Neuron (in vitro differentiated cells): ENCODE data around the gene PALS1.

ENCODE experiments used
- H2AFZ ChIP-seq: one replicate; pipeline ENCODE4 v1.6.1; 2013; ENCODE audit warnings: low read depth, mild to moderate bottlenecking, inconsistent platforms, low read length, moderate library complexity
- H3K27me3 ChIP-seq: one replicate; pipeline ENCODE4 v1.6.1; 2013; ENCODE audit warnings: low read length; ENCODE audit not compliant: insufficient read depth
- H3K36me3 ChIP-seq: one replicate; pipeline ENCODE4 v1.6.1; 2013; ENCODE audit warnings: low read length; ENCODE audit not compliant: insufficient read depth
- H3K4me1 ChIP-seq: one replicate; pipeline ENCODE4 v1.6.1; 2013; ENCODE audit warnings: low read length; ENCODE audit not compliant: insufficient read depth
- H3K4me3 ChIP-seq: 2 replicates; pipeline ENCODE4 v1.5.1; 2013; ENCODE audit warnings: mild to moderate bottlenecking, low read length, moderate library complexity
- H3K9me3 ChIP-seq: one replicate; pipeline ENCODE4 v1.6.1; 2013; ENCODE audit warnings: low read length

PALS1 gene

DNA sequence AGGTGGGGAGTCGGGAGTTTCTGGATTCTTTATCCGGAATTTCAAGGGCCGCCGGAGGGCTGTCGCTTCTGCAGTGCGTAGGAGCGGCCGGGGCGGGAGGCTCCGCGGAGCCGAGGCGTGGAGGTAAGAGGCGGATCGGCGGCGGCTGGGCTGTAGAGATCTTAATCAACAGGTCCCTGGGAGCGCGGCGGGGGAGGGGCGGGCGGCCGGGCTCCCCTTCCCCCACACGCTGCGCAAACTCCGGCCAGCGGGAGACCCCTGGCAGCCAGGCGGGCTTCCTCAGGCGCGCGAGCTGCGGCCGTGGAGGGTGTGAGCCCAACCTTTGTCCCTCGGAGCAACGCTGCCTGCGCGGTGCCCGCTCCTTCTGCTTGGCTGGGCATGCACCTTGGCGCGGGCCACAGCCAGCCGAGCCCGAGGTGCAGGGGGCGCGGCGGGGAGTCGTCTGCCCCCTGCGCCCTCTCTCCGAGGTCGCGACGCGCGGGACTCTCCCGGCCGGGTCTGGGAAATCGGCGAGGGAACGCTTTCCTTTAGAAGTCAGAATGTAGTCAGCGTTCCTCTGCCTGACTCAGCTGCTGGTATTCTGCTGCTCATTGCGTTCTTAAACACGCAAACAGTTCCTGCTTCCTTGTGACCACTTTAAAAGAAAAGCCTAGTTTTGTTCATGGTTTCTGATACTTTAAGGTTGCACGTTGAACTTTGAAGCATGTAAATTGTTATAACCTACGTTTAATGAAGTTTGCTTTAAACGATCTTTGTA is at the start of gene PALS1:
Gene PALS1 (plus strand): TSS at position 25 of the 757 bp plus-strand sequence. CDS start 37,736 bp downstream, outside the sequence.
- H3K4me1 ChIP-seq = peaks cover 12% of the 10 kb centered on the region
- H3K36me3 ChIP-seq = no peaks in the 10 kb centered on the region
- H3K9me3 ChIP-seq = peaks cover 7% of the 10 kb centered on the region
- H3K4me3 ChIP-seq = peak within 1 kb of the TSS; percentile 86
- no peaks in the 10 kb centered on the region for H3K27me3 ChIP-seq
- H2AFZ ChIP-seq = peak within 1 kb of the TSS; percentile 98

- H3K4me3 ChIP-seq = no peak overlapping the region
- peaks cover 6% of the 10 kb centered on the region for H3K4me1 ChIP-seq
- H2AFZ ChIP-seq = peak overlapping the region; percentile 17
- H3K9me3 ChIP-seq = no peaks in the 10 kb centered on the region
- H3K36me3 ChIP-seq = no peaks in the 10 kb centered on the region
- H3K27me3 ChIP-seq = no peaks in the 10 kb centered on the region
Observed at GRCh38 chr14:67191768-67192290, 49.4 kb upstream of the PALS1 start.

DNA sequence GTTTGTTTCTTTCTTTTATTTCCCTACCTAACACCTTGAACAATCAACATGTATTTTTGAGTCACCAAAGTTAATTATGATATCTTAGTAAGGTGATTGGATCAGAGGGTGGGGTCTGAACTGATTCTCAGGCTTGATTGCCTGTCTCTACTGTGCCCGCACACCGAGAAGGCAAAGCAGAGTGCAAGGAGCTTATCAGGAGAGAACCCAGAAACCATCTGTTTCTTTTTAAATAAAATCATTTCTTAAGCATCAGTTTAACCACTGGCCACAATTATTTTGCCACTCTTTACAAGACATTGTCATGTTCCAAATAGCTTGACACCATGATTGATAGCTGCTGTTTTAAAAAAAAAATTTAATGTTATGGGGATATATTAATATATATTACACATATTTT is 48.9 kb upstream of the PALS1 start:
- no peak overlapping the region for H2AFZ ChIP-seq
- no peaks in the 10 kb centered on the region for H3K27me3 ChIP-seq
- H3K9me3 ChIP-seq = no peaks in the 10 kb centered on the region
- H3K4me3 ChIP-seq = no peak overlapping the region
- no peaks in the 10 kb centered on the region for H3K36me3 ChIP-seq
- H3K4me1 ChIP-seq = peaks cover 6% of the 10 kb centered on the region

DNA sequence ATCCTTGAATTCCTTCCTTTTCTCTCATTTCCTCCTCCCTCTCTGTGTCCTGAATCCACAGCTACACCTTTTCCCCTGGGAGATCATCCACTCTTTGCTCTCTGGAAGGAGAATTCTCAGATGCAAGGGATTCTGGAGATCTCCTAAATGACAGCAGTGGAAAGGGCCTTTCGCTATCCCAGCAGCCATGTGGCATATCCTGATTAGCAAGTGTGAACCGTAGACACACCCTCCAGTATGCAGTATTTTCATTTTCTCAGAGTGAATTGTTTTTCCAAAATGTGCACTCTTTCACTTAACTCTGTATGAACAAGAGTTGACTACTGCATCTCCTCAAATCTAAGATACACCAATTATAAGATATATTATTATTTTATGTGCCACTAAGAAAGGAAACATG is 46.0 kb upstream of the PALS1 start:
- Histone ChIP-seq H3K4me1 (no peaks in the 10 kb centered on the region), H2AFZ (no peak overlapping the region), H3K27me3 (no peaks in the 10 kb centered on the region), H3K9me3 (no peaks in the 10 kb centered on the region), H3K4me3 (no peak overlapping the region), H3K36me3 (no peaks in the 10 kb centered on the region)

DNA sequence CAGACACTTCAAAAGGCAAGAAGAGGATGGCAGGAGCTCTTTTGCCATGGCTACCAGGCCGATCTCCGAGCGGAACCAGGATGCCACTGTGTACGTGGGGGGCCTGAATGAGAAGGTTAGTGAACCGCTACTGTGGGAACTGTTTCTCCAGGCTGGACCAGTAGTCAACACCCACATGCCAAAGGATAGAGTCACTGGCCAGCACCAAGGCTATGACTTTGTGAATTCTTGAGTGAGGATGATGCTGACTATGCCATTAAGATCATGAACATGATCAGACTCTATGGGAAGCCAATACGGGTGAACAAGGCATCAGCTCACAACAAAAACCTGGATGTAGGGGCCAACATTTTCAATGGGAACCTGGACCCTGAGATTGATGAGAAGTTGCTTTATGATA is 42.2 kb upstream of the PALS1 start:
- no peaks in the 10 kb centered on the region for H3K9me3 ChIP-seq
- no peaks in the 10 kb centered on the region for H3K4me1 ChIP-seq
- H3K27me3 ChIP-seq = no peaks in the 10 kb centered on the region
- H3K4me3 ChIP-seq = no peak overlapping the region
- H3K36me3 ChIP-seq = no peaks in the 10 kb centered on the region
- no peak overlapping the region for H2AFZ ChIP-seq

- H3K36me3 ChIP-seq = no peaks in the 10 kb centered on the region
- H2AFZ ChIP-seq = no peak overlapping the region
- H3K9me3 ChIP-seq = peaks cover 2% of the 10 kb centered on the region
- no peak overlapping the region for H3K4me3 ChIP-seq
- no peaks in the 10 kb centered on the region for H3K4me1 ChIP-seq
- no peaks in the 10 kb centered on the region for H3K27me3 ChIP-seq
Observed at GRCh38 chr14:67207810-67208209, 33.4 kb upstream of the PALS1 start.

DNA sequence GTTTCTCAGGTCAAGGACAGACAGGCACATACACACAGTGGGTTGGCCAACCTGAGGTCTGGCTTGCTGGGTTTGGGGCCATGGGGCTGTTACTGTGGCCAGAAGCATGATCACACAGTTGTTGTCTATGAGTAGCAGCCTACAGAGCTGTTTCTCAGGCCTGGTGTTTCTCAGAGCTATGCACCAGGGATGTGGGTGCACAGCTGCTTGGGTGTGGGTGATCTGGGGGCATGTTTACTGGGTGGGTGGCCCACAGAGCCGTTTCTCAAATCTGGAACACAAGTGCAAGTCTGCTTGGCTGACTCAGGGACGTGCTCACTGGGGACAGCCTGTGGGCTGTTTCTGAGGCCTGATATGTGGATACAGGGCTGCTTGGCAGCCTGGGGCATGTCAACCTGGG is 23.1 kb upstream of the PALS1 start:
- H3K27me3 ChIP-seq = no peaks in the 10 kb centered on the region

GRCh38 chr14:67221248-67221981 is 19.8 kb upstream of the PALS1 start:
- Histone ChIP-seq H3K36me3 (no peaks in the 10 kb centered on the region), H2AFZ (no peak overlapping the region), H3K4me1 (peaks cover 8% of the 10 kb centered on the region), H3K27me3 (no peaks in the 10 kb centered on the region), H3K4me3 (no peak overlapping the region), H3K9me3 (no peaks in the 10 kb centered on the region)

More for the DNA sequence above, 23.1 kb upstream of the PALS1 start:
- H3K4me1 ChIP-seq = no peaks in the 10 kb centered on the region
- no peaks in the 10 kb centered on the region for H3K9me3 ChIP-seq
- no peak overlapping the region for H2AFZ ChIP-seq
- H3K36me3 ChIP-seq = no peaks in the 10 kb centered on the region
- H3K4me3 ChIP-seq = no peak overlapping the region

DNA sequence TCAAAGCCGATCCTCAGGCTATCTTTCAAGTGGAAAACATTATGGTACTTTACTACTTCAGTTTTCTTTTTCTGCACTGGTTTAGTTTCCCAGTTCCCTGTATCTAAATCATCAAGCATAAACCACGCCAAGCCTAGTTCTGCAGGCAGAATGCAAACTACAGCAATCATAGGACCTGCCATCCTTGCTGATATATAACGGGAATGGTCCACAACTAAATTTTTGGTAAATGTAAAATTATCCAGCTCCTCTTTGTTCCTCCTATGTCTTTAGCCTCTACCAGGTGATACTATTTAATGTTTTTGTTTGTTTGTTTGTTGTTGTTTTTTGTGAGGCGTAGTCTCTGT is 19.3 kb upstream of the PALS1 start:
- Histone ChIP-seq H2AFZ (no peak overlapping the region), H3K36me3 (no peaks in the 10 kb centered on the region), H3K4me3 (no peak overlapping the region), H3K27me3 (no peaks in the 10 kb centered on the region), H3K9me3 (no peaks in the 10 kb centered on the region), H3K4me1 (peaks cover 8% of the 10 kb centered on the region)

DNA sequence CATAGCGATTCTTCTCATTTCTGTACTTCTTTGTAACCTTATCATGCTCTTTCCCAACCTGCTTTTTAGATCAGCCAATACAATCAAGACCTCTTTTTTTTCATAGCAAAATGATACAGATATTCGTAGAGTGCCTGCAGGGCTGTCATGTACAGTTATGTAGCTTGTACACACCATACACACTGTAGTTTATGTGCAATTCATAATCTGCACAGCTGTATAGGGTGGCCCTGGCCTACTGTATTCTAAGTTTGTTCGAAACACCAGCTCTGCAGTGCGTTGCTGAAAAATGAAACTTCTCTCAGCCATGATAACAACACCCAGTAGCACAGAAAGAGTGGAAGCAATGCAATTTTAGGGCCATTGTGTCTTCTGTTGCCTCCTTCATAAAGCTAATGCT is 15.7 kb upstream of the PALS1 start:
- H3K9me3 ChIP-seq = no peaks in the 10 kb centered on the region
- H3K27me3 ChIP-seq = no peaks in the 10 kb centered on the region
- H3K36me3 ChIP-seq = no peaks in the 10 kb centered on the region
- no peak overlapping the region for H2AFZ ChIP-seq
- no peak overlapping the region for H3K4me3 ChIP-seq
- peaks cover 8% of the 10 kb centered on the region for H3K4me1 ChIP-seq

DNA sequence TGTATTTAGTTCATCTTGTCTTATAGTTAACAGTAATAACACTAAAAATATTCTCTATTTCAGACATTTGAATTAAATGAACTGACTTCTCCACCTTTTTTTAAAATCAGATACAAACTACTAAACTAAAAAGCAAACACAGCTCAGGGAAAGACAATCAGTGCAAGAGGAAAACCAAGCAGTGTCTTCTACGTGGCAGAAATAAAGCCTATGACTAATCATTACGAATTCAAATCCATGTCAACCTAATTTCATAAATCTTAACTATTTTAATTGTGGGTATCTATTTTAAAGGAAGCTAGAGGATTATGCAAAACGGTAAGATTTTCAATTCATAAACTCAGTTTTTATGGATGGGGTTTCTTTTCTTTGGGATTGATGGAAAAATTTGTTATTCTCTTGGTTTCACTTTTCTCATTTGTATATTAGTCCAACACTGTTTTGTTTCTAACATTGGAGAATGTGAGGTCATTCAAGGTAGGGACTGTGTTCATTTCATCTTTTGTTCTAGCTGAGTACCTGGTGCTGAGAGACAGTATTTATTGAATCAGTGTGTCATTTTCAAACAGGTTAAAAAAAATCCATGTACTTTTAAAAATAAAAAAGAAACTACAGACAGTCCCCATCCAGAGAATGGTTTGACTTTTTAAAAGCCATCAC is 12.8 kb upstream of the PALS1 start:
- H3K4me1 ChIP-seq = peaks cover 8% of the 10 kb centered on the region
- H3K9me3 ChIP-seq = no peaks in the 10 kb centered on the region
- no peak overlapping the region for H2AFZ ChIP-seq
- H3K27me3 ChIP-seq = no peaks in the 10 kb centered on the region
- H3K4me3 ChIP-seq = no peak overlapping the region
- H3K36me3 ChIP-seq = no peaks in the 10 kb centered on the region

GRCh38 chr14:67232066-67232465 is 9.2 kb upstream of the PALS1 start:
- Histone ChIP-seq H3K4me3 (no peak overlapping the region), H3K36me3 (no peaks in the 10 kb centered on the region), H3K9me3 (no peaks in the 10 kb centered on the region), H3K4me1 (no peaks in the 10 kb centered on the region), H2AFZ (no peak overlapping the region), H3K27me3 (no peaks in the 10 kb centered on the region)

- Histone ChIP-seq H3K4me3 (no peak overlapping the region), H3K27me3 (no peaks in the 10 kb centered on the region), H3K4me1 (no peaks in the 10 kb centered on the region), H3K9me3 (no peaks in the 10 kb centered on the region), H3K36me3 (no peaks in the 10 kb centered on the region), H2AFZ (no peak overlapping the region)
Observed at GRCh38 chr14:67232621-67233020, 8.6 kb upstream of the PALS1 start.
